Activated effector memory CD4-positive, alpha-beta T cell treated with anti-CD3 and anti-CD28 coated beads, Interleukin-2, amount 50 U/mL, for 16 hours (primary cell): ENCODE data around the gene PLAC8.
"Not testable (repeated sequence)": the region's sequence is repeated elsewhere in the genome, so short reads cannot be mapped to it uniquely, and the experiment has no call there.

Source experiments
- DNase-seq: peaks from one replicate; pipeline ENCODE4 v3.0.0-alpha.2; 2020

PLAC8 gene

DNA sequence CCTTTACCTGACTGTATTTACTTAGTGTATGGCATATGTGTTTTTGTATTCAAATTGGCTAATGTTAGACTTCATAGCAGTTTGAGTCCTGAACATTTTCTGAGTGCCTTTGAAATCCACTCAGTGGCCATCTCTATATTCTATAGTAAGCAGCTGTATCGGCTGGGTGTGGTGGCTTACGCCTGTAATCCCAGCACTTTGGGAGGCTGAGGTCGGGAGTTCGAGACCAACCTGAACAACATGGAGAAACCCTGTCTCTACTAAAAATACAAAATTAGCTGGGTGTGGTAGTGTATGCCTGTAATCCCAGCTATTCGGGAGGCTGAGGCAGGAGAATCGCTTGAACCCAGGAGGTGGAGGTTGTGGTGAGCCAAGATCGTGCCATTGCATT, 2.8 kb downstream of the PLAC8 start:
- not testable (repeated sequence) for DNase-seq

DNA sequence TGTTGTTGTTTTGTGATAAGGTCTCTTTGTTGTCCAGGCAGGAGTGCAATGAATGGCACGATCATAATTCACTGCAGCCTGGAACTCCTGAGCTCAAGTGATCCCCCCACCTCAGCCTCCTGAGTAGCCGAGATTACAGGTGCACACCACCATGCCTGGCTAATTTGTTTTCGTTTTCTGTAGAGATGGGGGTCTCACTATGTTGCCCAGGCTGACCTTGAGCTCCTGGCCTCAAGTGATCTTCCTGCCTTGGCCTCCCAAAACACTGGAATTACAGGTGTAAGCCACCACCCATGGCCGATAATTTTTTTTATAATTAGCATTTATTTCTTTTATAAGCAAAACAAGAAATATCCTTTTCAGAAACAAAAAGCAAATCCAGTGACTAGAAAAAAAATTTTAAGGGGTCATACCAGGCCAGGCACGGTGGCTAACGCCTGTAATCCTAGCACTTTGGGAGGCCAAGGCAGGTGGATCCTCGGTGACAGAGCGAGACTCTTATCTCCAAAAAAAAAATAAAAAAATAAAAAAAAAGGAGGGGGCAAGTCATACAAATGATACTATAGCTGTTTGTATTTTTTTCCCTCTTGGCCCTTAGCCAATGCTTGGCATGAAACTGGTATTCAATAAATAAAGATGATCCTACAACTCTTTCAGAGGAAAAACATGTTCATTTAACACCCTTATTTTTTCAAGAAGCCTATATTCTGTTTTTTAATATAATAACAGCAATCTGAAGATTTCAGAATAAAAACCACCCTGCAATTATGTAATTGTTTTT, 3.4 kb downstream of the PLAC8 start:
- DNase-seq: no peak

DNA sequence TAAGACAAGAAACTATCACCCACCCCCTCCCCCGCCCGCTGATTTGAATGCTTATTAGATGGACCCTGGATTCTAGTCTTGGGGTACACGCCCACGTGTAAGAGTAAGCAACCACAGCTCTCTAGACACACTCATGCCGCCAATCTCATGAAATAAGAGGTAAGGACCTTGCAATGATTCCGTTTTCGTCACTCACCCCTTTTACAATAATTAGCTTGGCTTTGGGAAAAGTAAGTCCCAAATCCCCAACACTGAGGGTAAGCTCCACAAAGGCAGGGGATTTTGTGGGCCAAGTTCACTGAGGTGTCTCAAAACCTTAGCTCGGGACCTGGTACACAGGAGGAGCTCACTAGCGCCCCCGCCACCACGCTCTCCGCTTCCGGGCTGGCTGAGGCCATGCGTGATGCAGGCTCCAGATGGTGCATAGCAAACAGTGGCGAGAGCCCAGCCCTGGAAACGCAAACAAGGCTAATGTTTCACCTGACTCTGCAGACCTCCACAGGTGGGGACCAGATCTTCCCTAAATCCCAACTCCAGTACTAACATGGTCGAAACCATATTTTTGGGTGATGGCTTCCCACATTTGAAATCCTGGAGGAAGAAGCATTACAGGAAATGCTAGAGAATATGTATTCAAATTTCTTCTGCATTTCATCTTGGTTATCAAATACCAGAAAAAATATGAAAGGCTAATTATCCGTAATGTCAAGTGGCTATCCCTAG, 4.1 kb downstream of the PLAC8 start:
- peak; percentile 95 for DNase-seq

DNA sequence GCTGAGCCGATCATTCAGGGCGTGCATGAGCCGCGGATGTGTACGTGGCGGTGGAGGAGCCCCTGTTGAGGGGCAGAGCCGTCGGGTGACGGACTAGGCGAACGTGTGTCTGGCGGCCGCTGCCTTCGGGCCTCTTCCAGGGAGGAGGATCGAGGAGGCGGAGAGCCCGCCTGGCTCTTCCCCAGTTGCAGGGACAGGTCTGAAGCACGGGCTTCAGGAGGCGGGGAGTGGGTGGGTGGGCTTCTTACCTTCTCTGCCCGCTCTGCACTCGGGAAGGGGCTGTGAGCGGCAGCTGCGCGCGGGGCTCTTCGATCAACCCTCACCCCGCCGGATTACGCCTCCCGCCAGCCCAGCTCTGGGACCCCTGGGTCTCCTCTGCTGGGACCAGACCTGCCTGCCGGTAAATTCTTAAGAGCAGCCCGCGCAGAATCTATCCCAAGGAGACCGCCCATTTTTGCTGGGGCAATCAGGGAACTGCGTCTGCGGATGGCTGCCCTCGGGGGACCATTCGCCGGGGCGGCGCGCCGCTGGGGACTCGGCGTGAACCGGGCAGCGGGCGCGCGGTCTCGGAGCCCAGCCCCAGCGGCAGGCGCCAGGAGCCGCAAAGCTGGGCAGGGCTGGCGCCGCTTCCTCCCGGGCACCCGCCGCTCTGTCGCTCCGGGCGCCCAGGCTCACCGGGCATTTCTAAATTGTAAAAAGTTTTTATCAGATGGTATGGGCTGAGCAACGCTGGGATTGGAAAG, 4.9 kb downstream of the PLAC8 start:
- DNase-seq: peak; percentile 78

DNA sequence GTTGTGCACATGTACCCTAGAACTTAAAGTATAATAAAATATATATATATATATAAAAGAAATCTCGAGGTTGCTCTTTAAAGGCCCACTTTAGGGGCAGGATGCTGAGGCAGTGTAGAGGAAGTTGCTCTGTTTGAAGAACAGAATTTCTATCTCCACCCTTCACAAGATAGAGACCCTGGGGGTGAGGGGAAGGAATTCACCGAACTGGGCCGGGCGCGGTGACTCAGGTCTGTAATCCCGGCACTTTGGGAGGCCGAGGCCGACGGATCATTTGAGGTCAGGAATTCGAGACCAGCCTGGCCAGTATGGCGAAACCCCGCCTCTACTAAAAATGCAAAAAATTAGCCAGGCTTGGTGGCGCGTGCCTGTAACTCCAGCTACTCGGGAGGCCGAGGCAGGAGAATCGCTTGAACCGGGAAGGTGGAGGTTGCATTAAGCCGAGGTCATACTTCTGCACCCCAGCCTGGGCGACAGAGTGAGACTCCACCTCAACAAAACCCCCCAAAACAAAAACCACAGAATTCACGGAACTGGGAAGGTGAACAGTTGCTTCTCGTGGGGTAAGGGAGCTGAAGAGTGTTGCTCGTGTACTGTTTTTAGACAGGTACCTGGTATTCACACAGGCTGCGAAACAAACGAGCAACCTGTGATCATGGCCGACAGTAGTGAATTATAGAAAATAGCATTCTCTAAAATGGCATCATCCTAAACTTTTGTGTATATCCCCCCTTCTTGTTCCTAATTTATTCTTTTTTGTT, 6.2 kb downstream of the PLAC8 start:
- no peak for DNase-seq

DNA sequence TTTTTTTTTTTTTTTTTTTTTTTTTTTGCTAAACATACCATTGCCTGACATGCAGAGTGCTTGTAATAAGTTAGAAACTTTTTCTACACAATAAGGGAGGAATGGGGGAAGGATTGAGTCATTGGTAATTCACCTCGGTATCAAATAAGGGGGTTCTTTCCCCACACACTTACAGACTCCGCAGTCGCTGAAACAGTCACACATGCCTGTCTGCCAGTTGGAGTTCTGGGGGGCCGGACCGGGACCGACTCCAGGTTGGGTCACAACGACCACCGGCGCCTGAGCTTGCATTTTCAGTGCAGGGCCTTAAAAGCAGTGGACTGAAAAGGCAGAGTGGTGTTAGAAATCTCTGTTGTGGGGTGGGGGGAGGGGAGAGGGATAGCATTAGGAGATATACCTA, 6.9 kb downstream of the PLAC8 start:
- no peak for DNase-seq

DNA sequence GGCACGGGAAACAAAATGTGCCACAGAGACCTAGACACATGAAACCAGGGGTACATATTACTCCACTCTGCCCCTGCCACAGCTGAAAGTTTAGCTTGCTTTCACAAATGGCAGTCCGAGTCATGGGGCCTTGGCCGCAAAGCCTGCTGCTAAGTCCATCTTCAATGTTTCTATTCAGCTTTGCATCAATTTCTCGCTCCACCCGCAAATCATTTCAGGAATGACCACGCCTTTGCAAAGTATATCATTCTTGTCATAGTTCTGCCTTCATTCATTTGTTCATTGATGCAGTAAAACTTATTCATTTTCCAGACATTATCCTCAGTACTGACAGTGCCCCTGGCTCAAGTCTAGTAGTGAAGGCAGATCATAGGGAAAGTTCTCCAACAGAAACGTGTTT, 9.5 kb downstream of the PLAC8 start:
- DNase-seq: no peak

DNA sequence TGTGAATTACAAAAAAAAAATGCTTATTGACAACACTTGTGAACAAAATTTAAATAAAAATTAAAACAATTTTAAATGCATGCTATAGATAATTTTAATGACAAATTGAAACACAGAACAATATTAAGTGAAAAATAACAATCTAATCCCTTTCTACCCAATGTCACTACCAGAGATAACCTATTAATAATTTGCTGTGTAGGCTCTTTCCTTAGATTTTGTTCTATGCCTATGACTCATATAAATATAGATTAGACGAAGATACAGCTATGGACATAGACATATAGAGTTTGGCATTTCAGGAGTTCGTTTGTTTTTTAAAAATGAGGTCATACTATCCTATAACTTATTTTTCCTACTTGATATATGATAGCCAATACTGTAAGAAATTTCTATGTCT, 18.1 kb downstream of the PLAC8 start:
- DNase-seq: no peak

DNA sequence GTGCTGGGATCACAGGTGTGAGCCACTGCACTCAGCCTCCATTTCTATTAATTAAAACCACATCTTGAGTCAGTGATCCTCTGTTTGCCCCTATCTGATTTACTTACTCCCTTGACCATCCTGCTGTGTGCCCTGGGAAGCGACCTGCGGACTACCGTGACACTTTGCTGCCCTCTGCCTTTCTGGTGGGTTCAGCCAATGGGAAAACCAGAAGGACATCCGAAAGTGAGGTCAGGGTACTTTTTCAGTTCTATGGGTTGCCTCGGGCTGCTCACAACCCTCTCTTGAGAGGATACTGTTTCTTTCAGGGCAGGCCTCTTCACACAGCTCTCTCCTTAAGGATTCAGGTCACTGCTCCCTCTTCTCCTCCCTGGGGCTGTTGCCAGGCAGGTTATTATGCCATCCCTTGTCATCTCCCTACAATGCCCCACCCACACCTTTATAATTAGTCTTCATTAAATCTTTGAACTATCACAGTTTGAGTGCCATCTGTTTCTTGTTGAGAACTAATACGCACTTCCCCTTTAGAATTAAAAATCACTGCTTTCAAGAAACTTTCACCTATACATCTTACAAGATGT, 21.4 kb downstream of the PLAC8 start:
- DNase-seq: no peak

DNA sequence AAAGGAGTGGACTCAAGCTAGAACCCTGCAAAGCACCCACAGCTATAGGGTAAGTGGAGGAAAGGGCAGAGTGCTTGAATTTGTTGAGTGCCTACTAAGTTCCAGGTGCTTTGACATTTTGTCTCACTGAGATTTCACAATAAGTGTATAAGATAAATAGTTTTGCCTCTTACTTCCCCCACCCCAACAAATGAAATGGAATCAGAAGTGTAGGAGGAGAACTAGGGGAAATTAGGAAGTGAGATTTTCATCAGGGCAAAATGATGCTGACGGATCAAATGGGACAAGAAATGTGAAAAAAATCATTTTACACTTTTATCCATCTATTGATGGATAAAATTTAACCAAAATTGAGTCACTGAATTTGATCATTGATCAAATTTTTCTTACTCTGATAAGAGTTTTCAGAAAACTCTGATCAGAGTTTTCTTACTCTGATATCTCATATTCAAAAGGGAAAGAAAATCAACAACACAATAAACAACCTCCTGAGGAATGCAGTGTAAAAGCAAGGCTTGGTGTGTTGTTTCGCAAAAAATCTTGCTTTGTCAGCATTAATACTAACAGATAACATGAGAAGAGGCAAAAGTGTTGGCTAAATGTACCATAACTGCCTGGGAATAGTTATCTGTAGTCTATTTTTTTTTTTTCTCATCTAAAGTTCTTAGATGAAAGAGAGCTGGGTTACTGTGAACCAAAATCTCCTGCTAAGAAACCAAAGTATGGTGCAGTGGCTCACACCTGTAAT, 24.9 kb downstream of the PLAC8 start:
- DNase-seq: no peak

DNA sequence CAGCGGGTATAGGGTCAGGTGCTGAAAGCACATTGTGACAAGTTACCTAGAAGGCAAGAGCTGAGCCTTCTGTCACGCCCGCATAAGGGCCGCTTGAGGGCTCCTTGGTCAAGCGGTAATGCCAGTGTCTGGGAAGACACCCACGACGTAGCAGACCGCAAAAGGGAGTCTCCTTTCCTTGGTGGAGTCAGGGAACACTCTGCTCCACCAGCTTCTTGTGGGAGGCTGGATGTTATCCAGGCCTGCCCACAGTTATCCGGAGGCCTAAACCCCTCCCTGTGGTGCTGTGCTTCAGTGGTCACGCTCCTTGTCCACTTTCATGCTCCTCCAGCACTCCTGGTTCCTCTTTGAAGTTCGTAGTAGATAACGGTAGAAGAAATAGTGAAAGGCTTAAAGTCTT, 29.6 kb downstream of the PLAC8 start:
- DNase-seq: not testable (repeated sequence)

DNA sequence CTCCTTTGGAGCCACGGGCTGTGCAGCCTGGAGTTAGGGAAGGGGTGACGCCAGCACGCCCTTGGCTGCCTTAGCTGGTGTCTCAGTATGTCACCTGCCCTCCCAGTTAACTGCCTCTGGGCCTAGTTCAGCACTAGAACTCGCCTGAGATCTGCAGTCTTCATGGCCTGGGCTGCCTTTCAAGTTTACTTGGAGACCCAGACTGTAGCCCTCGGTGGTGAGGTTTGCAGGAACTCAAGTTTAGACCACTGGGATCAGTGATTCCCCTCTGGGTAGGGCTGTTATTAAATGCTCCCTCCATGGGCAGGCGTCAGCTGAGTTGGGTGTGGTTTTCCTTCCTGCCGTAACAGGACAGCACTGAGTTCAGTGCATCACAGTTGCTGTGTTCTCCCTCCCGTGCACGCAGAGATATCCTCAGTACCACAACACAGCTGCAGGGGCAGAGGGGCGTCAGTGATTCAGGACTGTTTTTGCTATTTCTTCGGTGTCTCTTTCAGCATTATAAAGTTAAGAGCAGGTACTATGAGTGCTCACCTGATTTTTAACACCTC, 30.5 kb downstream of the PLAC8 start:
- DNase-seq: peak; percentile 79

DNA sequence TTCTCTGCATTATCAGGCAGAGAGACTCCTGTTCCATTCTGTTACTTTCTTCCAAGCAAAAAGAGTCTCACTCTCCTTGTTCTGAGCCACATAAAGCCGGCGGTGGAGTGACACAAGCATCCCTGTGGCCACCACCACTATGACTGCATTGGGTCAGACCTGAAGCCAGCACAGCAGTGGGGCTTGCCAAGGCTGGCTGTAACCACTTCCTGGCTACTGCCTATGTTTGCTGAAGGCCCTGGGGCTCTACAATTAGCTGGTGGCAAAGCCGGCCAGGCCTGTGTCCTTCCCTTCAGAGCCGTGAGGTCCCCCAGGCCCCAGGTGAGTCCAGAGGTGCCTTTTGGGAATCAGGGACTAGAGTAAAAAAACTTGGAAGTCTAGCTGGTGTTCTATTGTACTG, 31.8 kb downstream of the PLAC8 start:
- no peak for DNase-seq

DNA sequence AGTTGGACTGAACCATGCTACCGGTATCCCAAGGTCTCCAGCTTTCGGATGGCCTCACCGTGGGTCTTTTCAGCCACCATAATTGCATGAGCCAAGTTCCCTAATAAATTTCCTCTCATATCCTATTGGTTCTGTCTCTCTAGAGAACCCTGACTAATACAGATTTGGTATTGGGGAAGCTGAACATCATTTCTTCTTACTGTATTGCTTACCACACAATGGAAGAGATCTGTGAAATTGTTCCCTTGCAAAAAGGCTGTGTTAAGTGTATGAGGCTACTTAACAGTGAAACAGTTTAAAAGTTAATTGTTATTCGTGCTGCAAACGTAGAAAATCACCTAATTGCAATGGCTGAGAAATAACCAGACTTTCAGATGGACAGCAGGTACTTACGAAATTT, 34.0 kb downstream of the PLAC8 start:
- no peak for DNase-seq

DNA sequence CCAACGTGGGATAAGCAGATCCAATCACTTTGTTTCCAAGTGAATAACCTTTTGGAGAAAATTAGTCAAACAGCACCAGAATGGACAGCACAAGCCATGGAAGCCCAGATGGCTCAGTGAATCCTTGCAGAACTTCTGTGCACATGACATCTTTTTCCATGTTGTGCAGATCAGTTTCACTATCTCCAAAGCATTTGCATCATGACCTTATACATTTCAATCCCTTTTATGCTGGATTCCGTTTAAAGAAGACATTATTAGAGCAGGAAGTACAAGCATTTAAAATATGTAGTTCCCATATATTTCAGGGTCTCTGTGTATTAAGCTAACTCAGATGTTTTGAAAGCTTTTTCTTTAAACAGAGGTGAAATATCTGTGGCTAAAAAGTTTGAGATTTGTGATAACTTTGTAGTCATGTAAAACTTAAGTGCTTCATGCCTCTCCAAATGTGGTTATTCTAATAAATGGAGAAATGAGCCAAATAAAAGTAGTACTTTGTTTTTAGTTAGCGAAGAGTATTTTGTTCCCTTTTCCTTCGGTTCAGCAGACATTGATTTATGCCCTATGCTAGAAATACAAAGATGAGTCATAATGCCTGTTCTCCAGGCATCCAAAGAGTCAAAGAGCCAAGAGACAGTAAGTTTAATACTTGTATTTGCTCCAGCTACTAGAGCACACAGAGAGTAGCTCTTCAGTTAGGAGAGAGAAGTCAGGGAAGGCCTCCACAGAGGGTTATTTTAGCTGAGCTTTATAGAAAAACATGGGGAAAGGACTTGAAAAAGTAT, 39.0 kb downstream of the PLAC8 start:
- DNase-seq: no peak

DNA sequence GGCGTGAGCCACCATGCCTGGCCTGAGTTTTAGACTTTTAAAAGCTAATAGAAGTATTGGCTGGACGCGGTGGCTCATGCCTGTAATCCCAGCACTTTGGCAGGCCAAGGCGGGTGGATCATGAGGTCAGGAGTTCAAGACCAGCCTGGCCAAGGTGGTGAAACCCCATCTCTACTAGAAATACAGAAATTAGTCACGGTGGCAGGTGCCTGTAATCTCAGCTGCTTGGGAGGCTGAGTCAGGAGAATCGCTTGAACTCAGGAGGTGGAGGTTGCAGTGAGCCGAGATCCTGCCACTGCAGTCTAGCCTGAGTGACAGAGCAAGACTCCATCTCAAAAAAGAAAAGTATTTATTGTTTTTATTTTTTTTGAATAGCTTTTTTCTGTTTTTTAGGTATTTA, 39.7 kb downstream of the PLAC8 start:
- DNase-seq: not testable (repeated sequence)

DNA sequence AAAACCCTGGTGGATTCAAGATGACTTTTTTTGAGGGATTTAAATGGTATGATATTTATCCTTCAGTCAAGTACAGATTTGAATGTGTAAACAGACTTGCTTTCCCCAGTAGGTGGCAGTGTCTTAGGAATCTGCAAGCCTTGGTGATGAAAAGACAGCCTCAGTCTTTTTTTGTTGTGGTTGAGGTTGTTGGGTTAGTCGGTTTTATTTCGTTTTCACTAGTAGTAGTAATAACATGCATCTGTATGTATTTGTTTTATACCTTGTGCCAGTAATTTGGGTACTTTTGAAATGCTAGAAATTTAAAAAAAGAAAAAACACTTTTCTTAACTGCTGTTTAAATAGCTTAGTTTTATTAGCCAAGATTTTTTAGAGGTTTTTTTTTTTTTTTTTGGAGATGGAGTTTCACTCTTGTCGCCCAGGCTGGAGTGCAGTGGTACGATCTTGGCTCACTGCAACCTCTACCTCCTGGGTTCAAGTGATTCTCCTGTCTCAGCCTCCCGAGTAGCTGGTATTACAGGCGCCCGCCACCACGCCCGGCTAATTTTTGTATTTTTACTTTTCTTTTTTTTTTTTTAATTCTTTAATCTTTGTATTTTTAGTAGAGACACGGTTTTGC, 40.3 kb downstream of the PLAC8 start:
- peak; percentile 73 for DNase-seq

DNA sequence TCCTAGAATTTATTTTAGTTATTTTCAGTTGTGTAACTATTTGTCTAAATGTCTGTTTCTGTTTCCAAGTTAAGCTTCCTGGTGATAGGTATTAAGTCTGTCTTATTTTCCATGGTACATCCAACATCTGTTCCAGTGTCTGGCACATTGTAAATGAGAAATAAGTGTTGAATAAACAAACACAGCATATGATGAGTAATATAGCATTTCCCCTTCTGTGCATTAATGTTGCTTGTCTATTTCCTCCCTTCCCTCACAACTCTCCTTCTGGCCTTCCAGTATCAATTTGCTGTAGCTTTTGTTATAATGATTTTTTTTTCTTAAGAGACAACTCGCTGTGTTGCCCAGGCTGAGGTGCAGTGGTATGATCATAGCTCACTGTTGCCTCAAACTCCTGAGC, 43.4 kb downstream of the PLAC8 start:
- no peak for DNase-seq

DNA sequence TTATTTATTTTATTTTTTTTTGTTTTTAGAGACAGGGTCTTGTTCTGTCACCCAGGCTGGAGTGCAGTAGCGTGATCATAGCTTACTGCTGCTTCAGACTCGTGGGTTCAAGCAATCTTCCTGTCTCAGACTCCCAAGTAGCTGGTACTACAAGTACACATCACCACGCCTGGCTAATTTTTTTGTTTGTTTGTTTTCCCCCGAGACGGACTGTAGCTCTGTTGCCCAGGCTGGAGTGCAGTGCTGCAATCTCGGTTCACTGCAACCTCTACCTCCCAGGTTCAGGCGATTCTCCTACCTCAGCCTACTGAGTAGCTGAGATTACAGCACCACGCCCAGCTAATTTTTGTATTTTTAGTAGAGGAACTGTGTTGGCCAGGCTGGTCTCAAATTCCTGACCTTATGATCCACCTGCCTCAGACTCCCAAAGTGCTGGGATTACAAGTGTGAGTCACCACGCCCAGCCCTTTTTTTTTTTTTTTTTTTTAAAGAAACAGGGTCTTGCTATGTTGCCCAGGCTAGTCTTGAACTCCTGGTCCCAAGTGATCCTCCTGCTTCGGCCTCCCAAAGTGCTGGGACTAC, 47.4 kb downstream of the PLAC8 start:
- no peak for DNase-seq

DNA sequence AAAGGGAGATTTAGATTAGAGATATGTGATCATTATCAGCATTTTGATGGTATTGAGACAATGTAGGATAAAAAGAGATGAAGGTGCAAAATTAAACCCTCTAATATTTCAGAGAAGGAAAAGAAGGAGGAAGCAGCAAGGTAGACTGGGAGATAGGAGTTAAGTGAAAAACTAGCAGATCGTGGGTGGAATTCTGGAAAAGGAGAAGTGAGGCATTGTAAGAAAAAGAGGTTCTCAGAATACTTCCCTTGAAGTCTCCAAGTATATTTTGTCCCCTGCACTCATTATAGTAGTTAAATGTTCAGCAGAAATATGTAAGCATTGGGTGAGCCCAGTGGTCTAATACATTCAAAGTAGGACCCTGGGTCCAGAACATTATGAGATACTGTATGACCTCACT, 49.3 kb downstream of the PLAC8 start:
- DNase-seq: no peak
